Liver (tissue), 9 donors: ENCODE data around the gene MYH11. TPM values are rescaled to one million over a fixed set of nuclear protein-coding genes. Genes with fewer than 3 reads are reported as not detected.

ENCODE experiments used
- DNase-seq: peaks from one replicate; pipeline ENCODE4 v3.0.0-alpha.2; 2017; ENCODE audit warnings: low spot score
- H3K27ac ChIP-seq, 2 donors: one replicate each; pipeline ENCODE4 v1.7.0; 2013; ENCODE audit warnings: inconsistent platforms in 2 of 2, low read length in 2 of 2, control low read depth in 1 of 2, low read depth in 1 of 2, mild to moderate bottlenecking in 1 of 2
- H3K27me3 ChIP-seq, 4 donors: one replicate each; pipeline versions ENCODE4 v1.6.1 to v1.7.0; 2013; ENCODE audit warnings: low read length in 3 of 4, inconsistent platforms in 1 of 4, mild to moderate bottlenecking in 1 of 4, moderate library complexity in 1 of 4; ENCODE audit not compliant: control insufficient read depth in 4 of 4, insufficient read depth in 4 of 4
- H3K36me3 ChIP-seq, 4 donors: one replicate each; pipeline versions ENCODE4 v1.6.1 to v1.7.0; 2013; ENCODE audit warnings: low read length in 3 of 4, mild to moderate bottlenecking in 3 of 4, low read depth in 1 of 4, moderate library complexity in 1 of 4; ENCODE audit not compliant: control insufficient read depth in 4 of 4, insufficient read depth in 3 of 4
- H3K4me1 ChIP-seq, 4 donors: one replicate each; pipeline versions ENCODE4 v1.6.1 to v1.7.0; 2013; ENCODE audit warnings: low read length in 3 of 4, mild to moderate bottlenecking in 3 of 4, moderate library complexity in 1 of 4; ENCODE audit not compliant: control insufficient read depth in 4 of 4, insufficient read depth in 4 of 4
- H3K4me3 ChIP-seq, 3 donors: one replicate each; pipeline versions ENCODE4 v1.6.1 to v1.7.0; 2013; ENCODE audit warnings: low read length in 3 of 3, control low read depth in 1 of 3, low read depth in 1 of 3, mild to moderate bottlenecking in 1 of 3
- H3K9ac ChIP-seq, 2 donors: one replicate each; pipeline ENCODE4 v1.7.0; 2013; ENCODE audit warnings: low read length in 2 of 2, mild to moderate bottlenecking in 2 of 2, moderate library complexity in 2 of 2, control low read depth in 1 of 2, low read depth in 1 of 2
- H3K9me3 ChIP-seq, 4 donors: one replicate each; pipeline versions ENCODE4 v1.6.1 to v1.7.0; 2013; ENCODE audit warnings: low read length in 3 of 4; ENCODE audit not compliant: control insufficient read depth in 4 of 4
- ATF3 ChIP-seq: IDR thresholded peaks from 2 replicates; pipeline ENCODE4 v1.6.1; 2016; ENCODE audit warnings: antibody characterized with exemption
- CTCF ChIP-seq: fragments of 150-350 bp; IDR thresholded peaks from 2 replicates; pipeline ENCODE4 v1.5.1; 2017; ENCODE audit warnings: improper control_type of control experiment, low read depth, low read length; ENCODE audit not compliant: missing input control
- EGR1 ChIP-seq, 2 donors: IDR thresholded peaks; 2 replicates each; pipeline ENCODE4 v1.6.1; 2016 to 2018; ENCODE audit warnings: antibody characterized with exemption in 2 of 2, low read depth in 2 of 2
- FOXA1 ChIP-seq: IDR thresholded peaks from 2 replicates; pipeline ENCODE4 v1.6.1; 2016; ENCODE audit warnings: antibody characterized with exemption
- FOXA2 ChIP-seq: IDR thresholded peaks from 2 replicates; pipeline ENCODE4 v1.6.1; 2016; ENCODE audit warnings: antibody characterized with exemption
- HNF4A ChIP-seq, 2 donors: conservative IDR thresholded peaks; 2 replicates each; pipeline ENCODE4 v1.6.1; 2016; ENCODE audit warnings: antibody characterized with exemption in 2 of 2, mild to moderate bottlenecking in 2 of 2
- HNF4G ChIP-seq: IDR thresholded peaks from 2 replicates; pipeline ENCODE4 v1.6.1; 2016; ENCODE audit warnings: antibody characterized with exemption
- JUND ChIP-seq, 2 donors: IDR thresholded peaks; 2 replicates each; pipeline ENCODE4 v1.6.1; 2016; ENCODE audit warnings: antibody characterized with exemption in 2 of 2
- MAX ChIP-seq: IDR thresholded peaks from 2 replicates; pipeline ENCODE4 v1.6.1; 2016; ENCODE audit warnings: antibody characterized with exemption
- NR2F2 ChIP-seq: IDR thresholded peaks from 2 replicates; pipeline ENCODE4 v1.6.1; 2016; ENCODE audit warnings: antibody characterized with exemption
- RAD21 ChIP-seq, 2 donors: IDR thresholded peaks; 2 replicates each; pipeline ENCODE4 v1.6.1; 2016; ENCODE audit warnings: antibody characterized with exemption in 2 of 2, mild to moderate bottlenecking in 2 of 2
- RXRA ChIP-seq, 2 donors: IDR thresholded peaks; 2 replicates each; pipeline ENCODE4 v1.6.1; 2017 to 2018; ENCODE audit warnings: antibody characterized with exemption in 2 of 2, mild to moderate bottlenecking in 1 of 2
- TAF1 ChIP-seq: conservative IDR thresholded peaks from 2 replicates; pipeline ENCODE4 v1.6.1; 2016; ENCODE audit warnings: antibody characterized with exemption, mild to moderate bottlenecking
- YY1 ChIP-seq: IDR thresholded peaks from 2 replicates; pipeline ENCODE4 v1.6.1; 2016; ENCODE audit warnings: antibody characterized with exemption, mild to moderate bottlenecking
- ZBTB33 ChIP-seq: IDR thresholded peaks from 2 replicates; pipeline ENCODE4 v1.6.1; 2016; ENCODE audit warnings: antibody characterized with exemption
- WGBS: extraction: QIAGEN DNeasy Blood & Tissue Kit; methylation state at CpG from one replicate; pipeline ENCODE4 v1.1.7; 2013; 5-methylcytosine and 5-hydroxymethylcytosine counted together
- polyA plus RNA-seq, 2 donors: library from polyadenylated mRNA; stranded (reverse) in 1 of 2; unstranded in 1 of 2; fragments of 200-250 nt in 1 of 2; fragments of >200 nt in 1 of 2; fragmentation: Nextera tagmentation in 1 of 2; extraction: Ambion mirVana in 1 of 2; gene quantifications; one replicate each; pipeline versions ENCODE4 v1.2.1 to v1.2.3, GENCODE V29; 2013 to 2015
- total RNA-seq, 2 donors: library from RNA; depleted of rRNA; stranded (reverse); fragments of >200 nt; gene quantifications; one replicate each; pipeline ENCODE4 v1.2.3, GENCODE V29; 2014
- donor health status: healthy.
- donor health status: healthy.
- donor health status: healthy.
- donor health status: healthy.
- donor health status: healthy.

Gene MYH11
- total and polyA plus RNA-seq, 4 donors: 0.51 to 33.7 (median 4.0) TPM

- Histone ChIP-seq H3K36me3 (peaks cover 6 to 23% (median 15%) of the 10 kb centered on the region in 4 donors), H3K4me1 (no peaks in the 10 kb centered on the region), H3K9me3 (no peaks in the 10 kb centered on the region), H3K27me3 (no peaks in the 10 kb centered on the region), H3K4me3 (no peak overlapping the region), H3K9ac (no peak overlapping the region), H3K27ac (no peak overlapping the region)
- no peak for DNase-seq
- 83% methylated on average over 5 of the region's 5 CpGs for WGBS
- TF ChIP-seq NR2F2 (no peak), YY1 (no peak), FOXA2 (no peak), ATF3 (no peak), RAD21 (IDR thresholded peaks at IDR 0.05) (no peak), FOXA1 (no peak)
Observed at GRCh38 chr16:15880434-15881308, 23.8 kb upstream of the MYH11 start.

GRCh38 chr16:15879255-15879811 lies 22.5 kb upstream of the MYH11 start:
- H3K9ac ChIP-seq: no peak overlapping the region
- no peak for TF ChIP-seq JUND (IDR thresholded peaks at IDR 0.05)
- no peaks in the 10 kb centered on the region for H3K9me3 ChIP-seq
- WGBS: 94% methylated on average over 2 of the region's 2 CpGs
- H3K27ac ChIP-seq: no peak overlapping the region
- H3K4me3 ChIP-seq: no peak overlapping the region
- no peaks in the 10 kb centered on the region for H3K27me3 ChIP-seq
- no peak for DNase-seq
- peaks cover 6 to 23% (median 14%) of the 10 kb centered on the region in 4 donors for H3K36me3 ChIP-seq
- no peaks in the 10 kb centered on the region for H3K4me1 ChIP-seq

- Histone ChIP-seq H3K27ac (no peak overlapping the region), H3K4me3 (no peak overlapping the region), H3K36me3 (peaks cover 6 to 17% (median 8%) of the 10 kb centered on the region in 4 donors), H3K9me3 (no peaks in the 10 kb centered on the region), H3K4me1 (no peaks in the 10 kb centered on the region), H3K27me3 (no peaks in the 10 kb centered on the region), H3K9ac (no peak overlapping the region)
- TF ChIP-seq RXRA (IDR thresholded peaks at IDR 0.05): no peak
- TF ChIP-seq JUND (IDR thresholded peaks at IDR 0.05): no peak
- no peak for TF ChIP-seq TAF1
- TF ChIP-seq YY1: no peak
- no peak for TF ChIP-seq ATF3
- WGBS: 93% methylated on average over 5 of the region's 5 CpGs
- no peak for DNase-seq
Observed at GRCh38 chr16:15876503-15876902, 19.7 kb upstream of the MYH11 start.

- no peaks in the 10 kb centered on the region for H3K4me1 ChIP-seq
- no peaks in the 10 kb centered on the region for H3K27me3 ChIP-seq
- H3K9me3 ChIP-seq: no peaks in the 10 kb centered on the region
- no peak overlapping the region for H3K27ac ChIP-seq
- H3K9ac ChIP-seq: no peak overlapping the region
- peaks cover 4 to 25% (median 13%) of the 10 kb centered on the region in 4 donors for H3K36me3 ChIP-seq
- DNase-seq: no peak
- TF ChIP-seq MAX (no peak), EGR1 (IDR thresholded peaks at IDR 0.05; ENCODE audit: low read depth in 2 of 2) (no peak), YY1 (no peak), JUND (IDR thresholded peaks at IDR 0.05) (no peak), ZBTB33 (no peak), RAD21 (IDR thresholded peaks at IDR 0.05) (peak; percentile 68 to 77), RXRA (IDR thresholded peaks at IDR 0.05) (no peak), HNF4G (no peak), CTCF (peak; percentile 55), ATF3 (no peak), HNF4A (conservative IDR thresholded peaks at IDR 0.05) (no peak), NR2F2 (no peak)
- 65% methylated on average over 7 of the region's 7 CpGs for WGBS
- no peak overlapping the region for H3K4me3 ChIP-seq
Observed at GRCh38 chr16:15874745-15875314, 18.0 kb upstream of the MYH11 start.
